Calu3 (cell line): ENCODE measurements around the gene COX7A2L. TPM values are rescaled to one million over a fixed set of nuclear protein-coding genes. Genes with fewer than 3 reads are reported as not detected.

Experiments used
- BruUV-seq: library from RNA; stranded (reverse); fragments of 400-500 nt; replicated peaks from 2 replicates; lab custom pipeline; 2021; lab: Mats Ljungman, UMichigan
- CTCF ChIA-PET: fragments of 300-600 bp; sonication (Branson Sonifier 250); formaldehyde crosslinking; loops from one replicate; lab custom pipeline; 2022; ENCODE audit warnings: antibody characterized with exemption; lab: Charles Lee
- DNase-seq: peaks from one replicate; pipeline ENCODE4 v3.0.0; 2022
- H3K27ac Mint-ChIP-seq: one replicate; pipeline ENCODE4 v1.8.0; 2022; ENCODE audit warnings: mixed read lengths; ENCODE audit not compliant: unreplicated experiment
- H3K27me3 Mint-ChIP-seq: one replicate; pipeline ENCODE4 v1.8.0; 2022; ENCODE audit warnings: mixed read lengths; ENCODE audit not compliant: unreplicated experiment
- H3K36me3 Mint-ChIP-seq: one replicate; pipeline ENCODE4 v1.8.0; 2022; ENCODE audit warnings: mild to moderate bottlenecking, moderate library complexity, mixed read lengths; ENCODE audit not compliant: insufficient read depth, unreplicated experiment
- H3K4me1 Mint-ChIP-seq: one replicate; pipeline ENCODE4 v1.8.0; 2022; ENCODE audit warnings: mild to moderate bottlenecking, low read depth, mixed read lengths; ENCODE audit not compliant: unreplicated experiment
- H3K4me3 Mint-ChIP-seq: one replicate; pipeline ENCODE4 v1.8.0; 2022; ENCODE audit warnings: mild to moderate bottlenecking, low read depth, moderate library complexity, mixed read lengths; ENCODE audit not compliant: unreplicated experiment
- H3K9me3 Mint-ChIP-seq: one replicate; pipeline ENCODE4 v1.8.0; 2022; ENCODE audit warnings: low read depth, mixed read lengths; ENCODE audit not compliant: unreplicated experiment
- intact Hi-C: fragments of 100-400 bp; cut with micrococcal nuclease; formaldehyde crosslinking; loops from one replicate; pipeline ENCODE4 v1.10.0; 2022; ENCODE audit not compliant: unreplicated experiment
- total RNA-seq: library from RNA; stranded (reverse); gene quantifications from 2 replicates; pipeline ENCODE4 v1.2.3, GENCODE V29; 2022
- TF ChIP-seq, protein P1 (sequence below): fragments of 200-600 bp; IDR thresholded peaks from one replicate; pipeline ENCODE4 v1.8.0; 2022; ENCODE audit warnings: antibody characterized with exemption; ENCODE audit not compliant: unreplicated experiment

COX7A2L gene
- total RNA-seq, 1 experiment from 2014 or later, result 98.0 TPM

- no peaks in the 10 kb centered on the region for H3K9me3 Mint-ChIP-seq
- CTCF ChIA-PET, result interaction anchor here (0.6 kb wide), 1 partner anchor 432 kb away, joined by 9 read pairs; no protein-coding TSS in a partner anchor
- TF ChIP-seq, protein P1, sequence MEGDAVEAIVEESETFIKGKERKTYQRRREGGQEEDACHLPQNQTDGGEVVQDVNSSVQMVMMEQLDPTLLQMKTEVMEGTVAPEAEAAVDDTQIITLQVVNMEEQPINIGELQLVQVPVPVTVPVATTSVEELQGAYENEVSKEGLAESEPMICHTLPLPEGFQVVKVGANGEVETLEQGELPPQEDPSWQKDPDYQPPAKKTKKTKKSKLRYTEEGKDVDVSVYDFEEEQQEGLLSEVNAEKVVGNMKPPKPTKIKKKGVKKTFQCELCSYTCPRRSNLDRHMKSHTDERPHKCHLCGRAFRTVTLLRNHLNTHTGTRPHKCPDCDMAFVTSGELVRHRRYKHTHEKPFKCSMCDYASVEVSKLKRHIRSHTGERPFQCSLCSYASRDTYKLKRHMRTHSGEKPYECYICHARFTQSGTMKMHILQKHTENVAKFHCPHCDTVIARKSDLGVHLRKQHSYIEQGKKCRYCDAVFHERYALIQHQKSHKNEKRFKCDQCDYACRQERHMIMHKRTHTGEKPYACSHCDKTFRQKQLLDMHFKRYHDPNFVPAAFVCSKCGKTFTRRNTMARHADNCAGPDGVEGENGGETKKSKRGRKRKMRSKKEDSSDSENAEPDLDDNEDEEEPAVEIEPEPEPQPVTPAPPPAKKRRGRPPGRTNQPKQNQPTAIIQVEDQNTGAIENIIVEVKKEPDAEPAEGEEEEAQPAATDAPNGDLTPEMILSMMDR, result no peak
These were observed 18.2 kb downstream of the COX7A2L start for GRCh38 chr2:42342795-42343241.

DNA sequence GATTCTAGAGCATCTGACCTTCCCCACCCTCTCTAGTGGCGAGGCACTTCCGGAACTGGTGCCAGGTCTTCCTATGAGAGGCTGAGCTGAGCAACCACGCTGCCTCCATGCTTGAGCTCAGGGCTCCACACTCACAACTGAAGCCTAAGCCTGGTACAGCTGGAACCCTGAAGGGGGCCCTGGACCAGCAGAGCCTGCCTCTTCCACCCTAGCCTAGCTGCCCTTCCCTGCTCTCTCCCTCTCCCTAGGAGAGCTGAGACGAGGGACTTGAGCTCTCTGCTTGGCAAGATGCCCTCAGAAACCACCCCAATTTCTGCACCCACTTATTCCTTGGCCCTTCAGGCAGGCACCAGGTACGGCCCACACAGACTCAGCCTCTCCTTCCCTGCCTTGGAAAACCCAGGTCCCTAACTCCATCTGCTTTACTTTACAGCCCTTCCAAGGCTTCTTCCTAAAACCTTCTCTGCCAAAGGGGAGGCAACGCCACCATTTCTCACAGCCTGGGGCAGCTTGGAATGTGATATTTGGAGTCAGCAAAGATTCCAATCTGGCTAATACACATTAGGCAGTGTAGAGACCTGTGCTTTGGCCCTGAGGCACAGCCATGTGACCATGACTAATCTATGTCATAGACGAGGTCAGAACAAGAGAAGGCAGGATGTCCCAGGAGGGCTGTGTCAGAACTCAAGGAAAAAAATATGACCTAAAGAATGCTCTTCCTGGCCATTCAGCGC is 18.8 kb downstream of the COX7A2L start:
- DNase-seq, result peak; percentile 32
- Mint-ChIP-seq H3K9me3 (no peaks in the 10 kb centered on the region), H3K4me3 (peak overlapping the region; percentile 23), H3K4me1 (peaks cover 18% of the 10 kb centered on the region), H3K27me3 (no peaks in the 10 kb centered on the region), H3K27ac (peak overlapping the region; percentile 74), H3K36me3 (peaks cover 63% of the 10 kb centered on the region)
- BruUV-seq, result no TSS peak
- TF ChIP-seq, protein P1, result no peak
- CTCF ChIA-PET, result interaction anchor here (0.6 kb wide), 1 partner anchor 433 kb away, joined by 9 read pairs; no protein-coding TSS in a partner anchor
- intact Hi-C loops, result no loop called here

More at GRCh38 chr2:42342795-42343241, 18.2 kb downstream of the COX7A2L start:
- Mint-ChIP-seq H3K27me3 (no peaks in the 10 kb centered on the region), H3K4me3 (peak overlapping the region; percentile 23), H3K4me1 (peaks cover 18% of the 10 kb centered on the region), H3K27ac (peak overlapping the region; percentile 74), H3K36me3 (peaks cover 57% of the 10 kb centered on the region)
- intact Hi-C loops, result no loop called here
- DNase-seq, result no peak
- BruUV-seq, result no TSS peak

GRCh38 chr2:42340938-42341636 is 19.9 kb downstream of the COX7A2L start:
- intact Hi-C loops, result no loop called here
- DNase-seq, result no peak
- TF ChIP-seq, protein P1, result no peak
- no peaks in the 10 kb centered on the region for H3K9me3 Mint-ChIP-seq
- H3K4me1 Mint-ChIP-seq, result peaks cover 18% of the 10 kb centered on the region
- no peaks in the 10 kb centered on the region for H3K27me3 Mint-ChIP-seq
- CTCF ChIA-PET, result no interaction called here
- H3K27ac Mint-ChIP-seq, result peak overlapping the region; percentile 15
- H3K4me3 Mint-ChIP-seq, result no peak overlapping the region
- peaks cover 66% of the 10 kb centered on the region for H3K36me3 Mint-ChIP-seq
- no TSS peak for BruUV-seq

- CTCF ChIA-PET, result no interaction called here
- no TSS peak for BruUV-seq
- H3K36me3 Mint-ChIP-seq, result peaks cover 59% of the 10 kb centered on the region
- no peaks in the 10 kb centered on the region for H3K27me3 Mint-ChIP-seq
- H3K9me3 Mint-ChIP-seq, result no peaks in the 10 kb centered on the region
- intact Hi-C loops, result no loop called here
- DNase-seq, result no peak
- TF ChIP-seq, protein P1, result no peak
- H3K27ac Mint-ChIP-seq, result peak overlapping the region; percentile 15
- peaks cover 18% of the 10 kb centered on the region for H3K4me1 Mint-ChIP-seq
- no peak overlapping the region for H3K4me3 Mint-ChIP-seq
These were observed 20.7 kb downstream of the COX7A2L start for GRCh38 chr2:42340045-42340937.
